CD4-positive, alpha-beta T cell treated with Interleukin-17A for 4 hours (primary cell): Measurements from ENCODE around the gene KIF5C.

Experiments
- DNase-seq: peaks from one replicate; pipeline ENCODE4 v3.0.0-alpha.2; 2020; ENCODE audit warnings: mixed read lengths

Gene KIF5C

DNA sequence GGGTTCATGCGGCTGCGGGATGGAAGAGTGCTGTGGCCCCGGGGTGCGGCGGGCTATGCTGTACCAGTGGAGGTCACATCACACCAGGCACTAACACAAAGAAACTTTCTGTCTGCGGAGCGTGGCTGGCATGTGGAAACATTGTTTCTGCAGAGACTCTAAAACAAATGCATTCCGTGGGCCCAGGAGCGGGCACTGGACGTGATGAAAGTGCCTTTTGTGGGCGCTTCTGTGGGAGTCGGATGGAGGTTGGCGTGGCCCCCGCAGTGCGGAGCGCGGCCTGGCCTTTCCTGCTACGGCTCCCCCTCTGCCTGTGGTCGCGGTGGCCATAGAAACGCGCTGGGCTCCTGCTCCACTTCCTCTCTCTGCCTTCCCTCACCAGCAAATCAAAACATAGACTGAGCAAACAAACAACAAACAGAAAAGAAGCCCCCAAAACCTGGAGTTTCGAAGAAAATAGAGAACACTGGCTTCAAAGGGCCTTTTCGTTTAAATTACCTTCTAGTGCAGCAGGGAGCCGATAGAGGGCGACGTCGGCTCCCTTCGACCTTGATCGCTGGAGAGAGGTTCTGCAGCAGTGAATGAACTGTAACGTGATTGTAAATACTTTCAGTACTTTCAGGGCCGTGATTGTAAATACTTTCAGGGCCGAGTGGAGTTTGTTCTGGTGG lies 51.4 kb downstream of the KIF5C start:
- peak; percentile 60 for DNase-seq

DNA sequence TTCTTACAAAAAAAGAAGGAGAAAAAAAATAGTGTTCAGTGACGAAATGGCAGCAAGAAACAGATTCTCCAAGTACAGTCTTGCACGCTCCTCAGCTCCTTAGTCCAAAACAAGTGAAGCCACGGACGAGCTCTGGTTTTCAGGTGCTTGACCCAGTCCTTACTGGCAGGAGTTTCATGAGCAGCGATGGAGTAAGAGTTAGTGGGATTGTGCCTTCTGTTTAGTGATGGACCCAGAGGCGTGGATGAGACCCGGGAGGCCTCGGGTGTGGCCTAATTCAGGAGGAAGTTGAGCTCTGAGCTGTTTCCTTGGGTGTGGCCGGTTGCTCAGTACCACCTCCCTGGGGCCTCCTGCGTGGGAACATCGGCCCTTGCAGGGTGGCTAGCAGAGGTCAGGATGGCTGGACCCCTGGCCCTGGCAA lies 52.0 kb downstream of the KIF5C start:
- peak; percentile 40 for DNase-seq

DNA sequence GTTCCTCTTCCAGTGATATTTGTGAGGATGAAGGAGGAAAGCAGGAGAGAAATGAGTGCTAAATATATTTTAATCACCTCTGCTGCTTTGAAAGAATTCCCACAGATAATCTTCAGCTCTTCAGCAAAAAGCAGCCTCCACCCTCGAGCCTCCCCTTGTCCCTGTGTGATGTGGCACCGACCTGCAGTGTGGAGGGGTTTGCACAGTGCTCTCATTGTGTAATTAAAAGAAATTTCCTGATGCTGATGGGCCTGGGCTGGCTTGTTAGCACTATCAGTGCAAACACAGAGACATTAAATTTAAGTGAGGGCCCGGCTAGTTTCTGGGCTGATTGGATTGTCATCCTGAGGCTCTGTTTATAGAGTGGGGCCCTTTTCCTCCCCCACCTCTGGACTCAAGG lies 53.4 kb downstream of the KIF5C start:
- DNase-seq, result no peak

DNA sequence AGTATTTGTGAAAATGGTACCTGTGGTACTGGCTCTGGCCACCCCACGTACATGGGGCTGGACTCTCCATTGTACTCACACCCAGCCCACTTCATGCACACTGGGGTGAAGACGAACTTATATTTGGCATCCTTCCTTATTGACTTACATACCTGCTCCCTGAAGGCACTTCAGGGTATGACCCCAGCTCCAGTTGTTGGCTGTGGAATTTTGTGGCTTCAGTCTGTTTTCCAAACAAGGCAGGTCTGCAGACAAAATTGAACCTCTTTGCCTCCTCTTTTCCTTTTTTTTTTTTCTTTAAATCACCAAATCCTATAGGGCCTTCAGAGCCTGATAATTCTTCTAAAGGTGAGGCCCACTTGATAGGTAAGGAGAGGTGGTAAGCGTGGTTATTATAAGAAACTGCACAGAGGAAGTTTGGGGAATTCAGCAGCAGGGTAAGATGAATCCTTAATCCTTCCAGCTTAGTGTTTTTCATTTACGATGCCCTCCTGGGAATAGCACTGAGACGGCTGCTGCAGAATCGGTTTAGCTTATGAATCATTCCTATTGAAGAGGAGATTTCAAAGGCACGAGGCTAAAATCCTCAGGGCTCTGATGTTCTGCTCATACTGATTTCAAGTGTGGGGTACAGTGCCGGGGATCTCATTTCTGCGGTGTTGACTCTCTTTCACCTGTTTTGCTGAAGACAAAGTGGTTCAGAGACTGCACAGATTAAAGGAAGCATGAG lies 55.2 kb downstream of the KIF5C start:
- DNase-seq, result no peak

DNA sequence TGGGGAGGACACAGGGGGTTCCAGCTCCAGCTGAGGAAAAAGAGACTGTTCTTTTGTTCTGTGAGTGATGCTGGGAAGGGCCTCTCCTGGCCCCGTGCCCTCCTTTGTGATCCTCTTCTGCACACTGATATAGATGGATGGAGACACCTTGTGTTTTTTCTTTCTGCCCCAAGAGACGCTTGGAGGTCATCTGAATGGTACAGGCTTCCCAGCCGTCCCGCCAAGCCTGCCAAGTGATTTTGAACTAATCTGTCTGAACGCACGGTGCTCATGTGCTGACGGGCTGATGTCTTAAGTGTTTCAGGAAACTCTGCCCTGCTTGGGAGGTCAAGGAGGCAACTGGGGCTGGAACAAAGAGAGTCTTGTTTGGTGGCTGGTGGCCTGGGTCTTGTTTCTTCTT lies 57.5 kb downstream of the KIF5C start:
- DNase-seq, result no peak

DNA sequence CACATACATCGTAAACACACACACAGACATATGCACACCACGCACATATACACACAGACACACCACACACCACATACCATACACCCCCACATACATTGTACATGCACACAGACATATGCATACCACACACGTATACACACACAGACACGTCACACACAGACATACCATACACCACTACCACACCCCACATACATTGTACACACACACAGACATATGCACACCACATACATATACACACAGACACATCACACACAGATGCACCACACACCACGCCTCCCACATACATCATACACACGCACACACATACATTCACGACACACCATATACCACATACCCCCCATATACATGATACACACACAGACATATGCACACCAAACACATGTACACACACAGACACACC lies 58.4 kb downstream of the KIF5C start:
- DNase-seq, result no peak

DNA sequence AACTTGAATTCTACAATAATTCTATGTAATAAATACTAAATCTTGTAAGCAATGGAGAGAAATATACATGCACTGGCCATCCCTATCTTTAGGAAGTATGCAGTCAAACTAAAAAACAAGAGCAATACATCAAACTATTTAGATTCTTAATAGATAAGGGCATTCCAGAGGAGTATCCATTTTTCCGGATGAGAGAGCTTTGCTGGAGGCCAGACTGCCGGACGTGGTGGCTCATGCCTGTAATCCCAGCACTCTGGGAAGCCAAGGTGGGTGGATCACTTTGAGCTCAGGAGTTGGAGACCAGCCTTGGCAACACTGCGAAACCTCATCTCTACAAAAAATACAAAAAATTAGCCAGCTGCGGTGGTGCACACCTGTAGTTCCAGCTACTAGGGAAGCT lies 60.8 kb downstream of the KIF5C start:
- DNase-seq, result no peak

DNA sequence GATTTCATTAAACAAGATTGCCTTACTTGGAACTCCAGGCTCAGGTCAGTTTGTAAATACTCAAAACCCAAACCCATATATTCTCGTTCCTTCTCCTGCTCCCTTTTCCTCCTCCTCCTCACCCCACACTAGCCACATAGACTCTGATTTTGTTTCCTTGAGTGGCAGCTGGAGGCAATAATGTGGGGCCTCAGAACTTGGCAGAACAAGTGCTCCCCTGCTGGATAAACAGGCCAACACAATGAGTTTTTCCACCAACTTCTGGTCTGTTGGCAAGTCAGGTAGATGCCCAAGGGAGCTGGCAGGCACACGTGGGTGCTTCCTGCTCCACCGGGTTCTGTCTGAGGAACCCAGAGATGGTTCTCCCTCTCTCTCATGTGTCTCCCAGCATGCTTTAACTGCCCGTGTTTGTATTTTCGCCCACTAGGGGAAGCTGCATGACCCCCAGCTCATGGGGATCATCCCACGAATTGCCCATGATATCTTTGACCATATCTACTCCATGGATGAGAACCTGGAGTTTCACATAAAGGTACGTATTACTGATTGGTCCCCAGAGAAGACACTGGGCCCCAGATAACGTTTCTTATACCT lies 61.9 kb downstream of the KIF5C start:
- no peak for DNase-seq

DNA sequence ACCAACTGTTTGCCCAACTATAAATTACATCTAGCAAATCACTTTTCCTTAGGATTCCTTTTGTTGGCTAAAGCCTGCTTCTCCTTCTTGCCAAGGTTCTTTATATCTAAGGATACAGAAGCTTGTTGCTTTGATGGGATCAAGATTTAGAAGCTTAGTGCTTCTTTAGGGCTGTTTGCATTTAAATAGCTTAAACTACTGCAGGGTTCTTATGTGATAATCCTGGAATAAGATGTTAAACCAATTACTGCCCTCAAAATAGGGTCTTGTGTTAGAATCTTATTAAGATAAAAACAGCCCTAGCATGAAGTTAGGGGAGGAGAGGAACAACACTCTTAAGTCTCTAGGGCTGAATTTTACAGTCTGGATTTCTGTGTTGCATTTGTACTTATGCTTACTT lies 64.2 kb downstream of the KIF5C start:
- no peak for DNase-seq

DNA sequence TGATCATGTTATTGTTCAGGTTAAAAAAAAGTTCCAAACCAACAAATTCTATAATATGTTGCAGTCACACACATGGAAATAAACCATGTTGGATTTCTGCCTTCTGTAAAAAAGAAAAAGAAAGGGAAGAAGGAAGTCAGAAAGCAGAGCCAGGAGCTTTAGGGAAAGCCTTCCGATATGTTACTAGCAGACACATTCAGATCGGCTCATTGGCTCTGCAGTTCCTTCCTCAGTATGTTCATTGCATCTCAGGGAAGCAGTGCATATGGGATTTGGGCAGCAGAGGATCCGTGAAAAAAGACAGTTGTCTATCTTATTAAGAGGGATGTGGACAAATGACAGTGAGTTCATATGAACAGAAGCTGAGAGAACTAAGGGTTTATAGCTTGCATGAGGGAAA lies 68.1 kb downstream of the KIF5C start:
- no peak for DNase-seq

DNA sequence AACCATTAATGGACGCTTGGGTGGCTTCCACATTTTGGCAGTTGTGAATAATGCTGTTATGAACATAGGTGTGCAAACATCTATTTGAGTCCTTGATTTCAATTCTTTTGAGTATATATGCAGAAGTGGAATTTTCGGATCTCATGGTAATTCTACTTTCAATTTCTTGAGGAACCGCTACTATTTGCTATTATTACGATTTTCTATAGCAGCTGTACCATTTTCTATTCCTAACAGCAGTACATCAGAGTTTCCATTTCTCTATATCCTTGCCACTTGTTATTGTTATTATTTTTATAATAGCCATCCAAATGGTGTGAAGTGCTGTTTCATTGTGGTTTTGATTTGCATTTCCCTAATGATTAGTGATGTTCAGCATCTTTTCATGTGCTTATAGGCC lies 69.5 kb downstream of the KIF5C start:
- DNase-seq, result no peak

DNA sequence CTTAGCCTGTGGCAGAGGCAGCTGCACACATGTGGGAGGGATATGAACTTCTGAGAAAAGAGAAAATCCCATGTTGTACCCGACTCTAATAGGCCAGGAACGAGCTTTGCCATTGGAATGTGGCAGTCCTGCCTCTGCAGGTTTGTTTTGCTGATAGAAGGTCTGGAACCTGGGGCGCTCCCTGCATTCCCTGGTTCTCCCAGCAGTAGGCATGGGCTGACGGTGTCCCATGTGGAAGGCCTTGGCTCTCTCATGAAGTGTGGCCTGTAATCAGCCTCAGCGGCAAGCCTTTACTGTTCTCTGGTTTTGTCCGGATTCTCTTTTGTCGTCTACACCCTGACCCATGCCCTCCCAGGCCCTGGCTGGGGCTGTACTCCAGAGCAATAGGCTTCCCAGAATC lies 72.3 kb downstream of the KIF5C start:
- no peak for DNase-seq

DNA sequence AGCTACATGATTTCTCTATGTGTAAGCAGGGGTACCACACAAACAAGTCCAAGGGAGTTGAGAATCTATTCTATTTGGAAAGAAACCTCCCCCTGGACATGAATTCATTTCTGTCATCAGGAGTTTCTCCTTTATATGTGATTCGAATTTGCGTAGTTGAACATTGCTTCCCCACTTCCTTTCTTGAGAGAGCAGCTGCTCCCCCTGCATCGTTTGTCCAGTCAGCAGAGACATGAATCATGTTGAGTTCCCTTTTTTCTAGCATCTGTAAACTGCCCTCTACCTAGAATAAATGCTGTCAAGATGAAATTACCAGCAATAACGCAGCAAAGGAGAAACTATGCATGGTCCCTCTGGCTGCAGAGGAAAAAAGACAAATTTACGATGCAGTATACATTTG lies 73.8 kb downstream of the KIF5C start:
- DNase-seq, result no peak

DNA sequence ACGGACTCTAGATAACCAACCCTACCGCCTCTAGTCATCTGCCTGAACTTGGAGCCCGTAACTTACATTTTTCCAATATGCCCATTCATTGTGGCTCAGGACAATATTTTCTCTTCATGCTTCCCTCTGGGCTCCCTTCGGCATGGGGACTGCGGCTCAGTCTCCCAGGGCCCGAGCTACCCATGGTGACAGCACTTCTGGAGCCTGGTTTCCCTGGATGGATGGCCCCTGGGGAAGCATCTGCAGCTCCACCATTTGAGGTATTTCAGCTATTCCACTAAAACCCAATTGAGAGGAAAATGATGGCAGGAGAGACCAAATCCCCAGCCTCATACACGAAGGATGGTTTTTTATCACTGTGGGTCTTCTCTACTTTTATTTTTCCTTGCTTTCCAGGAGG lies 74.3 kb downstream of the KIF5C start:
- DNase-seq, result no peak

DNA sequence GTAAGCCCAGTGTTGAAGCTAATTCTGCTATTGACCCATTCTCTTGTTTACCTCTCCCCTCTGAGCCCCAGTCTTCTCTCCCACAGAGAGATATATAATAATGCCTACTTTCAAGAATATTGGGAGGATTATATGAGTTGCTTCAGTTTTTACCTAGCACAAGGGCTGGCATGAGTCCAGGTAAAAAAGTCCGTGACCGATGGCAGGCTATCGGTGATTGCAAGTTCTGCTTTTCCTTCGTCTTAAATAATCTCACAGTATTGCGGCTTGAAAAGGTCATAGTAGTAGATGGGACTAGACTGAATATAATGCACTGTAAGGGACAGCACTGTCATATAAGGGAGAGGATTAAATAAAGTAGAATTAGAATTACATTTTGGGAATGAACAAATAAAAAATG lies 77.6 kb downstream of the KIF5C start:
- no peak for DNase-seq

DNA sequence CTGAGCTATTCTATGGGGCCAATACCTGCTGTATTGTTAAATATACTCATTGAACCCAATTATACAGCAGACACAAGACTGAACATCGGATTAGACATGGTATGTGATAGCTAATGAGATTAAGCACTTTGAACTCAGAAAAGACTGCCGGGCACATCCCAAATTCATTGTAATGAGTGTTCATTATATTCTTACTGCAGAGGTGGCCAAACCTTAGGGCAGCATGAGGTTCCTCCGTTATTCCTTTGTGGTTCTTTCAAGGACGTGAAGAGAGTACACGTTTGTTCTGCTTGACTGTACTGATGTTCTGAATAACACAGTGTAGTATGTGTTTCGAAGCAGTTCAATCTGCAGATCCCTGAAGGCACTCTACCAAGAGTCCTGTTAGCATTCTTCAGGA lies 78.4 kb downstream of the KIF5C start:
- DNase-seq, result no peak

DNA sequence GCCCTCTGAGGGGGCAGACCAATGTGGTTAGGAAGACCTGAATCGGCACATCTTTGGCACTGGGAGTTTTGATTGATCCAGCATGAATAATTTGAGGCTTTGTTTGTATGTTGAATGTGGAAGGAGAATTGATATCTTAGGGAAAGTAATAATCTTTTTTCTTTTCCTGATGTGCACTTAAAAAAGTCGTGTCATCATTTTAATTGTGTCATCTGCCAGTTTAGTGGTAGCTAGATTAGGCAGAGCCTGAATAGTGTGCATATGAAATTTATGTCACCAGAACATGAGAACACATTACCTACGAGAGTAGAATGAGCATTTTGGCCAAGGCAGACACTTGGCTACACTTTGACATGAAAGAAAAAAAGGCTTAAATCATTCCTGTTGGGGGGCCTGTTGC lies 79.5 kb downstream of the KIF5C start:
- DNase-seq, result no peak

DNA sequence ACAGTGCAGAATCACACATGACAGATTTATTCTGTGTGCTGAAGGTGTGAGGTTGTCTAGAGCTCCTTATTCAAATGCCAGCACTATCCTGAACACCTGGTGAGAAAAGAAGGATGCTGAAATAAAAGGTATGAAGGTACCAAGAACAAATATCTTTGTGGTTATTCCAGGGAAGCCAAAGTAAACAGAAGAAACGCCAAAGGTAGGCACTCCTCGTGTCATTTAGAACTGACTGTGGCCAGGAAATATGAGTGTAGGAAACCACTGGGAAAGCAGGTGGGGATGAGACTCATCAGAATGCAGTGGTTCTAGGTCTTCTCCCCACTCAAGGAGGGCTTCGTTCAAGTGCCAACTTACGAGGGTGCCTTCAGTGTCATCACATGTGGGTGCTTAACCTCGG lies 80.8 kb downstream of the KIF5C start:
- DNase-seq, result no peak

DNA sequence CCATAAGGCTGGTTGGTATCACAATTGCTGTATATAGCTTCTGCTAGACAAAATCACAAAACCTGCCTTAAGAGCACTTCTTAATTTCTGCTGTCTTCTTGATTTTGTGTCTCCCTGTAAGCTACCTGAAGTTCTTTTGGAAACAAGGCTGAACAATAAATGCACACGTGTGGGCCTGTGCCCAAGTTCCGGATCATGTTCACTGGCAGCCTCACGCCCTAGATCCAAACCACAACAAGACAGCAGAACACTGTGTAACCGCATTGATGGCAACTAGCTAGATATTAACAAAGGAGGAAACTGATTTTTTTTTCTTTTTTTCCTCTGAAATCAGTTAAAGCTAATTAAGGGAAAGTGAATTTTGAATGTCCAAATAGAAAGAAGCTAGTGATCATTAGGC lies 82.0 kb downstream of the KIF5C start:
- peak; percentile 8 for DNase-seq

DNA sequence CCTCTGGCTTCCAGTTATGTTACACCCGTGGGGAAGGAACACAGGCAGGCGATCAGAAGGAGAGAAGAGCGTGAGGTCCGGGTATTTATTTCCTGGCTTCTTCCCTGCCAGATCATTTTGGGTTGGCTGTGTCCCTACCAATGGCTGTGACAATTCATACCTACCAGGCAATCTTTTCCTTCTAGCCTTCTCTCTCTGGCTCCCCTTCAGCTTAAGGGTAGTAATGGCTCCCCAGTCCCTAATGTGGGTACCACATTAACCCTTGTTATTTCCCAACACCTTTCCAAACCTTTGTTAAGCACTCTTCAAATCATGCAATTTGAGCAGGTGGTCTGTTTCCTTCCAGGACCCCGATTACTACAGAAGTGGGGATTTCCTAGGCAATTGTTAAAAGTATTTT lies 84.7 kb downstream of the KIF5C start:
- DNase-seq, result no peak

DNA sequence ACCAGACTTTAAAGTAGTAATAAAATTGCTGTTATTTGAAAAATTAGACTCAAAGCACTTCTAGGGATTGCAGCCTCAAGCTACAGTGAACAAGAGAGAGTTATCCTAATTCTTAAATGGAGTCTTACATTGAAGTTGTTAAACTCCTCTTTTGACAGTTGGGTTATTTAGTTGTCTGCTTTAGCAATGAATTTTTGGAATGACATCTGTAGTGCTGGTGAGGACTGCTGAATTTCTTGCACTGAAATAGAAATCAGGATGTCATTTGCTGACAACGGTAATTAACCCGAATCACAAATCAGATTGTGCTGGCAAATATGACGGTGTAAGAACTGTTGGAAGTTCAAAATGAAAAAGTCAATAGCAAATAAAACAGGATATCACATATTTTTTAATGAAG lies 85.5 kb downstream of the KIF5C start:
- no peak for DNase-seq

DNA sequence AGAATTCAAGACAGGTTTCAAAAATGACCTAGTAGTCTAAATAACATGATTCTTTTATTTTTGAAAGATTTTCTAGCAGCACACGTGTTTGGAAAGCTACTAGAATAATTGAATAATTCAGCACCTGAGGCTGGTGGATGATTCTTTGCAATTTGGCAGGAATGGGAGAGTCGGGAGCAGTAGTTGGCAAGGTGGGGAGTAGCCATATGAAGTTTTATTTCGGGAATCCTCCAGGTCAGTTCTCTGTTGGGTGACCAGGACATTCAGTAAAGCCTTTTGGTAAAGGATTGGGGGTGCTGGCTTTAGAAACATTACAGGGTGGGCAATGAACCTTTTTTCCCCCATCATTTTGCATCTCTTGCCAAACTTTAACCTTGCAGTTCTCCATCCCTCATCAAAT lies 88.4 kb downstream of the KIF5C start:
- DNase-seq, result no peak

DNA sequence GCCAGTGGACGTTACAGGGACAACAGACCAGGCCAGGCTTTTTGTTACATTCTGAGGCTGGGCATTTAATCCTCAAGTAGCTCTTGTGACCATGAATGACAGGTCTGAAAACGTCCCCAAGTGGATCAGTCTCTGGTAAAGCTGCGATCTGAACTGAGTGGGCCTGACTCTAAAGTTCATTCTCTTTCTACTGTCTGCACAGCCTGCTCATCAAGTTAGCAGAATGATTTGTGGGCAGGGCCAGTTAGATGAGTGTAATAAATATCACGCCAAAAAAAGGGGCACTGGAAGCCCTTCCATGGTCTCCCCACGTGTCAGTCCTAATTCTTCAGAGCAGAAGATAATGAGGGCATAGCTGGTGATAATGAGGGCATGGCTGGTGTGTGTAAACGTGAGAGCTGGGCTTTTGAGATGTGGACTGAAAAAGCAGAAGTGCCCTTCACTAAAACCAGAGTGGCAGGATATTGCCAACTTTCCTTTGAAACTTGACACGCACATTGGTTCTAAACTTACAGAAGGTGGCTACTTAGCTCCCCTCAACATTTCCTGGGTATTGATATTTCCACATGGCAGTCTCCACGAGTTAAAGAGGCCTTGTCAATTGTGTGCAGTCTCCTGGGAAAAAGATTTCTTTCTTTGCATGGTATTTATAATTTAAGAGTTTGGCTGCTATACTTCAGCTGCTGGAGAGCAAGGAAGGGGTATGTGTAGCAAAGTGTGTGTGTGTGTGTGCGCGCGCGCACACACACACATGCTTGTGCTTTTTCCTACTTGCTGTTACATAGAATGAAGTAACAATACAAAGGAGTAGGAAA lies 90.8 kb downstream of the KIF5C start:
- DNase-seq, result no peak

DNA sequence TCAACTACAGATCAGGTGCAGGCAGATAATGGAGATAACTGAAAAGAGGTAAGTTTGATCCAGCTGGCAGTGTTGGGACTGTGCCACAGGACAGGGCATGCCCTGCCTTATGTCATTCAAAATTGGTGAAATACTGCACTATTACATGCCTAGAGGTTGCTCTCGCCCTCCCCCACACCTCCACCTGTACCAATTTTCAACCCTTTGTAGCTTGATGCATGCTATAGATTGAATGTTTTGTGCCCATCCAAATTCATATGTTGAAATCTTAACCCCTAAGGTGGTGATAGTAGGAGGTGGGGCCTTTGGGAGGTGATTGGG lies 91.4 kb downstream of the KIF5C start:
- DNase-seq, result no peak
